ENCODE results near the gene IGSF9B. TPM values are rescaled to one million over a fixed set of nuclear protein-coding genes. Genes with fewer than 3 reads are reported as not detected.

IGSF9B gene
- total and polyA plus RNA-seq, 2 of the 13 experiments (the other 11 are each of a cell fraction or from before 2014, with no cell fraction given) = not detected

GRCh38 chr11:134001596-134001995 is 44.8 kb upstream of the IGSF9B start:
- Histone ChIP-seq H3K27ac (ENCODE audit: extremely low read length, insufficient read depth, low read length) (no peak overlapping the region), H3K79me2 (ENCODE audit: insufficient read depth, low read length) (no peaks in the 10 kb centered on the region), H3K9me3 (ENCODE audit: low read length) (no peaks in the 10 kb centered on the region), H3K27me3 (ENCODE audit: control insufficient read depth in 1 of 2, insufficient read depth in 2 of 2, low read length in 2 of 2) (peaks cover 1 to 25% of the 10 kb centered on the region in 2 experiments; a peak in 4 of 5 replicates), H3K4me3 (replicated peaks in 1 of 3; ENCODE audit: insufficient read depth in 1 of 3, low read depth in 2 of 3, low read length in 3 of 3) (no peak overlapping the region), H3K4me2 (ENCODE audit: low read depth, low read length) (no peak overlapping the region), H3K36me3 (replicated peaks in 1 of 2; ENCODE audit: control insufficient read depth in 1 of 2, insufficient read depth in 2 of 2, low read length in 2 of 2) (no peaks in the 10 kb centered on the region), H2AFZ (ENCODE audit: low read length) (no peak overlapping the region), H4K20me1 (ENCODE audit: insufficient read depth, low read length) (no peaks in the 10 kb centered on the region), H3K9ac (ENCODE audit: insufficient read depth, low read depth, low read length) (no peak overlapping the region), H3K4me1 (ENCODE audit: insufficient read depth, low read length) (no peaks in the 10 kb centered on the region)
- in situ Hi-C loops (cut with HindIII; ENCODE audit: extremely low pct_ligation_motif_present, low pct_unique_long_range_greater_than_20kb) = no loop called here
- ATAC-seq (no peak; the same call in 2 of the 3 replicates), DNase-seq (ENCODE audit: low spot score) (no peak), FAIRE-seq (no peak)
- TF ChIP-seq ZNF746 (CRISPR knock-in tag; IDR thresholded peaks at IDR 0.05) (no peak), ZNF772 (CRISPR knock-in tag; IDR thresholded peaks at IDR 0.05) (no peak), DR1 (CRISPR knock-in tag; IDR thresholded peaks at IDR 0.05) (no peak), ZNF616 (CRISPR knock-in tag; IDR thresholded peaks at IDR 0.05; ENCODE audit: low read depth) (no peak), EZH2 (conservative IDR thresholded peaks at IDR 0.05; ENCODE audit: low read depth, low read length) (no peak), ZNF850 (CRISPR knock-in tag; conservative IDR thresholded peaks at IDR 0.05) (no peak), CERS6 (CRISPR knock-in tag; IDR thresholded peaks at IDR 0.05) (no peak), XRCC5 (optimal IDR thresholded peaks at IDR 0.05; ENCODE audit: low read length) (no peak), ZSCAN31 (CRISPR knock-in tag; IDR thresholded peaks at IDR 0.05; ENCODE audit: low read depth) (no peak), HES4 (CRISPR knock-in tag; IDR thresholded peaks at IDR 0.05; ENCODE audit: borderline replicate concordance) (no peak), TCF12 (IDR thresholded peaks at IDR 0.05) (no peak), TCF12 (CRISPR knock-in tag; IDR thresholded peaks at IDR 0.05) (no peak), SRSF9 (IDR thresholded peaks at IDR 0.05; ENCODE audit: borderline replicate concordance, insufficient read depth, low read depth, low read length, poor library complexity, severe bottlenecking) (no peak), ZNF577 (CRISPR knock-in tag; IDR thresholded peaks at IDR 0.05; ENCODE audit: borderline replicate concordance, low read depth) (no peak), RARG (CRISPR knock-in tag; IDR thresholded peaks at IDR 0.05; ENCODE audit: low read depth) (no peak), CREBL2 (CRISPR knock-in tag; IDR thresholded peaks at IDR 0.05; ENCODE audit: borderline replicate concordance) (no peak)
- ChIA-PET POLR2A (no interaction called here), CTCF (ENCODE audit: low intra/inter-chr PET ratio, low total read pairs) (no interaction called here)
- intact Hi-C loops (cut with micrococcal nuclease; ENCODE audit: unreplicated experiment) = no loop called here
- WGBS (ENCODE audit: low lambda C conversion rate) = 13% methylated on average over 6 of the region's 6 CpGs
- no TSS peak for BruUV-seq (replicated peaks)
